ENCODE results near the gene RGS19. TPM values are rescaled to one million over a fixed set of nuclear protein-coding genes. Genes with fewer than 3 reads are reported as not detected.
A peak's percentile ranks its signal among the peaks of the same experiment; 100 is the strongest.

Gene RGS19
- polyA plus RNA-seq, 1 of the 3 experiments (the other 2 are of a cell fraction) = 20.5 TPM

DNA sequence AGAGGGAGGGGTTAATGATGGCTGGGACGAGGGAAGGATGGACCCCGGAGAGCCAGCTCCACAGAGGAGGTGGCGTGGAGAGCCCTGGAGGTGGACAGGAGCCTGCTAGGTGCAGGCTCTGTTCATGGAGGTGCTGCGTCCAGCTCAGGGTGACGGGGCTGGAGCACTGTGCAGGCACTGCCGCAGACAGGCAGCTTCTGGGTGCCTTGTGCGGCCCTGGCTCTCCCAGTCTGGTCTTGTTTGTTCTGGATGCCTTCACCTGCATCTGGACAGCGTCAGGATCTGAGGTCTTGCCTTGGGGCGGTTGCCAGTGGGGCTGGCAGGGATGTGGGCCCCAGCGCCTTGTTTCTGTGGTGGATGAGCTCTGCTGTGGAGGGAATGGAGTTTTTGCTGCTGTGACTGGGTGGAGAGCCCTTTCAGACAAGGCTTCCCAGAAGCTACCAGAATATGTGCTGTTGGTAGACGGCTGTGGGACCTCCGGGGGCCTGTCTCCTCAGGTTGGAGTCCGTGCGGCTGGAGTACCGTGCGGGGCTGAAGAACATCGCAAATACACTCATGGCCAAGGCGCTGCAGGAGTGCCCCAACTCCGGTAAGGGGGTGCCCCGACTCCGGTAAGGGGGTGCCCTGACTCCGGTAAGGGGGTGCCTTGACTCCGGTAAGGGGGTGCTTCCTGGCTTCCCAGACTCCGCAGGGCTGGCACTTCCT lies 51.2 kb downstream of the RGS19 start:
- no peaks in the 10 kb centered on the region for H3K9me2 ChIP-seq
- no peaks in the 10 kb centered on the region for H3K79me2 ChIP-seq (ENCODE audit: insufficient read depth)
- no peak overlapping the region for H3K4me2 ChIP-seq
- H3K4me3 ChIP-seq (ENCODE audit: low read depth in 2 of 2, low read length in 1 of 2) = no peak overlapping the region
- H3K27me3 ChIP-seq (ENCODE audit: insufficient read depth) = no peaks in the 10 kb centered on the region
- no peak overlapping the region for H3K9ac ChIP-seq
- H3F3A ChIP-seq (replicated peaks; ENCODE audit: insufficient read depth) = no peaks in the 10 kb centered on the region
- H3K27ac ChIP-seq (ENCODE audit: low read depth in 2 of 2, low read length in 1 of 2) = no peak overlapping the region; a peak in 1 of 4 replicates
- CTCF ChIA-PET = interaction anchor here (0.6 to 5.7 kb wide), 7 partner anchors 11 to 133 kb away, joined by 3 to 74 read pairs (median 3); no protein-coding TSS in a partner anchor
- no peaks in the 10 kb centered on the region for H3K9me3 ChIP-seq
- POLR2A ChIA-PET = no interaction called here
- H4K20me1 ChIP-seq (ENCODE audit: insufficient read depth) = no peaks in the 10 kb centered on the region
- peaks cover 25 to 83% of the 10 kb centered on the region in 2 experiments for H3K36me3 ChIP-seq (replicated peaks in 1 of 2; ENCODE audit: control insufficient read depth in 1 of 2, insufficient read depth in 2 of 2, low read length in 1 of 2)
- TF ChIP-seq ELF1 (IDR thresholded peaks at IDR 0.05) (no peak), TAF1 (IDR thresholded peaks at IDR 0.05; ENCODE audit: borderline replicate concordance, low read depth, low read length) (no peak), CHD2 (IDR thresholded peaks at IDR 0.05; ENCODE audit: low read length, partially characterized antibody) (no peak), RFX5 (IDR thresholded peaks at IDR 0.05; ENCODE audit: low read length) (no peak), NFIC (IDR thresholded peaks at IDR 0.05; ENCODE audit: borderline replicate concordance) (no peak), TCF12 (IDR thresholded peaks at IDR 0.05) (no peak)
- TF ChIP-seq, protein P1, sequence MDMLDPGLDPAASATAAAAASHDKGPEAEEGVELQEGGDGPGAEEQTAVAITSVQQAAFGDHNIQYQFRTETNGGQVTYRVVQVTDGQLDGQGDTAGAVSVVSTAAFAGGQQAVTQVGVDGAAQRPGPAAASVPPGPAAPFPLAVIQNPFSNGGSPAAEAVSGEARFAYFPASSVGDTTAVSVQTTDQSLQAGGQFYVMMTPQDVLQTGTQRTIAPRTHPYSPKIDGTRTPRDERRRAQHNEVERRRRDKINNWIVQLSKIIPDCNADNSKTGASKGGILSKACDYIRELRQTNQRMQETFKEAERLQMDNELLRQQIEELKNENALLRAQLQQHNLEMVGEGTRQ (IDR thresholded peaks at IDR 0.05; ENCODE audit: borderline replicate concordance, low read depth, low read length) = no peak
- TF ChIP-seq, protein P2, sequence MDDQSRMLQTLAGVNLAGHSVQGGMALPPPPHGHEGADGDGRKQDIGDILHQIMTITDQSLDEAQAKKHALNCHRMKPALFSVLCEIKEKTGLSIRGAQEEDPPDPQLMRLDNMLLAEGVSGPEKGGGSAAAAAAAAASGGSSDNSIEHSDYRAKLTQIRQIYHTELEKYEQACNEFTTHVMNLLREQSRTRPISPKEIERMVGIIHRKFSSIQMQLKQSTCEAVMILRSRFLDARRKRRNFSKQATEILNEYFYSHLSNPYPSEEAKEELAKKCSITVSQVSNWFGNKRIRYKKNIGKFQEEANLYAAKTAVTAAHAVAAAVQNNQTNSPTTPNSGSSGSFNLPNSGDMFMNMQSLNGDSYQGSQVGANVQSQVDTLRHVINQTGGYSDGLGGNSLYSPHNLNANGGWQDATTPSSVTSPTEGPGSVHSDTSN (IDR thresholded peaks at IDR 0.05) = no peak
- DNase-seq = peak; percentile 53
- peaks cover 0 to 41% of the 10 kb centered on the region in 2 experiments; a peak in 1 of 4 replicates for H3K4me1 ChIP-seq (ENCODE audit: control insufficient read depth in 1 of 2, insufficient read depth in 2 of 2, low read depth in 1 of 2, low read length in 1 of 2)
- H2AFZ ChIP-seq (ENCODE audit: low read depth) = no peak overlapping the region
- WGBS (ENCODE audit: low lambda C conversion rate) = 89% methylated on average over 13 of the region's 24 CpGs

DNA sequence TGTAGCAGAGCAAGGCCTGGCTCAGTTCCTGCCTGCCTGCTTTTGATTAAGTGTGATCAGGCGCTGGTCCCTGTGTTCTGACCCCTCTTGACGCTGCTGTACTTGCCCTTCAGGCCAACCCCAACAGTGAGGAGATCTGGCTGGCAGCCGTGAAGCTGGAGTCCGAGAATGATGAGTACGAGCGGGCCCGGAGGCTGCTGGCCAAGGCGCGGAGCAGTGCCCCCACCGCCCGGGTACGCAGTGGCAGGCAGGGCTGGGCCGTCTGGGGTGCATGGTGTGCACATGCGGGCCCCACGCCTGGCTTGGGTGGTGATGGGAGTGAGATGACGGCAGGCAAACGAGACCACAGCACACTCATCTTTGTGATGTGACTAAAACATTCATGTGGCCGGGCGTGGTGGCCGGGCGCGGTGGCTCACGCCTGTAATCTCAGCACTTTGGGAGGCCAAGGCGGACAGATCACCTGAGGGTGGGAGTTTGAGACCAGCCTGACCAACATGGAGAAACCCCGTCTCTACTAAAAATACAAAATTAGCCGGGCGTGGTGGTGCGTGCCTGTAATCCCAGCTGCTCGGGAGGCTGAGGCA lies 53.4 kb downstream of the RGS19 start:
- Histone ChIP-seq H3K4me1 (ENCODE audit: control insufficient read depth in 1 of 2, insufficient read depth in 2 of 2, low read depth in 1 of 2, low read length in 1 of 2) (peaks cover 0 to 48% of the 10 kb centered on the region in 2 experiments; a peak in 1 of 4 replicates), H2AFZ (ENCODE audit: low read depth) (no peak overlapping the region), H3K4me3 (ENCODE audit: low read depth in 2 of 2, low read length in 1 of 2) (no peak overlapping the region), H3K36me3 (replicated peaks in 1 of 2; ENCODE audit: control insufficient read depth in 1 of 2, insufficient read depth in 2 of 2, low read length in 1 of 2) (peaks cover 25 to 68% of the 10 kb centered on the region in 2 experiments), H3K4me2 (no peak overlapping the region), H3K9me3 (no peaks in the 10 kb centered on the region), H3K79me2 (ENCODE audit: insufficient read depth) (no peaks in the 10 kb centered on the region), H3F3A (replicated peaks; ENCODE audit: insufficient read depth) (no peaks in the 10 kb centered on the region), H3K9me2 (no peaks in the 10 kb centered on the region), H3K27ac (ENCODE audit: low read depth in 2 of 2, low read length in 1 of 2) (peak overlapping the region in 1 of 2 experiments; percentile 74; a peak in 2 of 4 replicates), H4K20me1 (ENCODE audit: insufficient read depth) (no peaks in the 10 kb centered on the region), H3K9ac (no peak overlapping the region), H3K27me3 (ENCODE audit: insufficient read depth) (no peaks in the 10 kb centered on the region)
- ChIA-PET CTCF (interaction anchor here (1.0 to 5.7 kb wide), 3 partner anchors 11 to 46 kb away, joined by 3 to 74 read pairs (median 8); partner anchors contain the start of genes PRPF6 and SAMD10), POLR2A (no interaction called here)
- TF ChIP-seq RXRA (IDR thresholded peaks at IDR 0.05; ENCODE audit: borderline replicate concordance, low read depth) (no peak), JUND (IDR thresholded peaks at IDR 0.05) (no peak), SMC3 (IDR thresholded peaks at IDR 0.05; ENCODE audit: low read depth, low read length) (no peak), FOSL2 (IDR thresholded peaks at IDR 0.05; ENCODE audit: borderline replicate concordance, low read depth) (no peak), CHD2 (IDR thresholded peaks at IDR 0.05; ENCODE audit: low read length, partially characterized antibody) (no peak), RCOR1 (IDR thresholded peaks at IDR 0.05; ENCODE audit: low read length) (peak; percentile 82), FOXJ3 (CRISPR knock-in tag; IDR thresholded peaks at IDR 0.05) (0 out of 2 replicates have a peak, but pooled peaks have one; percentile 31), YY1 (IDR thresholded peaks at IDR 0.05; ENCODE audit: low read depth) (no peak), EP300 (IDR thresholded peaks at IDR 0.05; ENCODE audit: borderline replicate concordance in 1 of 2, low read depth in 1 of 2, low read length in 1 of 2) (peak in 1 of 2 experiments; percentile 36; a peak in 1 of 4 replicates), MEF2A (IDR thresholded peaks at IDR 0.05; ENCODE audit: borderline replicate concordance, low read depth) (no peak), NRF1 (IDR thresholded peaks at IDR 0.05; ENCODE audit: low read depth, low read length) (no peak), TAF1 (IDR thresholded peaks at IDR 0.05; ENCODE audit: borderline replicate concordance, low read depth, low read length) (no peak), POLR2AphosphoS5 (IDR thresholded peaks at IDR 0.05; ENCODE audit: low read depth, low read length) (no peak)
- TF ChIP-seq, protein P2 (IDR thresholded peaks at IDR 0.05) = no peak
- TF ChIP-seq, protein P3, sequence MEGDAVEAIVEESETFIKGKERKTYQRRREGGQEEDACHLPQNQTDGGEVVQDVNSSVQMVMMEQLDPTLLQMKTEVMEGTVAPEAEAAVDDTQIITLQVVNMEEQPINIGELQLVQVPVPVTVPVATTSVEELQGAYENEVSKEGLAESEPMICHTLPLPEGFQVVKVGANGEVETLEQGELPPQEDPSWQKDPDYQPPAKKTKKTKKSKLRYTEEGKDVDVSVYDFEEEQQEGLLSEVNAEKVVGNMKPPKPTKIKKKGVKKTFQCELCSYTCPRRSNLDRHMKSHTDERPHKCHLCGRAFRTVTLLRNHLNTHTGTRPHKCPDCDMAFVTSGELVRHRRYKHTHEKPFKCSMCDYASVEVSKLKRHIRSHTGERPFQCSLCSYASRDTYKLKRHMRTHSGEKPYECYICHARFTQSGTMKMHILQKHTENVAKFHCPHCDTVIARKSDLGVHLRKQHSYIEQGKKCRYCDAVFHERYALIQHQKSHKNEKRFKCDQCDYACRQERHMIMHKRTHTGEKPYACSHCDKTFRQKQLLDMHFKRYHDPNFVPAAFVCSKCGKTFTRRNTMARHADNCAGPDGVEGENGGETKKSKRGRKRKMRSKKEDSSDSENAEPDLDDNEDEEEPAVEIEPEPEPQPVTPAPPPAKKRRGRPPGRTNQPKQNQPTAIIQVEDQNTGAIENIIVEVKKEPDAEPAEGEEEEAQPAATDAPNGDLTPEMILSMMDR (IDR thresholded peaks at IDR 0.05) = no peak
- TF ChIP-seq, protein P1 (IDR thresholded peaks at IDR 0.05; ENCODE audit: borderline replicate concordance, low read depth, low read length) = no peak
- 88% methylated on average over 25 of the region's 29 CpGs for WGBS (ENCODE audit: low lambda C conversion rate)
- peak; percentile 84 for DNase-seq

Data from SK-N-SH (cell line).